Activated CD4-positive, CD25-positive, alpha-beta regulatory T cell treated with anti-CD3 and anti-CD28 coated beads, Interleukin-2, amount 50 U/mL, for 72 hours (primary cell): ENCODE data around the gene GRIP2.

ENCODE experiments used
- DNase-seq: peaks from one replicate; pipeline ENCODE4 v3.0.0; 2021

The GRIP2 gene

DNA sequence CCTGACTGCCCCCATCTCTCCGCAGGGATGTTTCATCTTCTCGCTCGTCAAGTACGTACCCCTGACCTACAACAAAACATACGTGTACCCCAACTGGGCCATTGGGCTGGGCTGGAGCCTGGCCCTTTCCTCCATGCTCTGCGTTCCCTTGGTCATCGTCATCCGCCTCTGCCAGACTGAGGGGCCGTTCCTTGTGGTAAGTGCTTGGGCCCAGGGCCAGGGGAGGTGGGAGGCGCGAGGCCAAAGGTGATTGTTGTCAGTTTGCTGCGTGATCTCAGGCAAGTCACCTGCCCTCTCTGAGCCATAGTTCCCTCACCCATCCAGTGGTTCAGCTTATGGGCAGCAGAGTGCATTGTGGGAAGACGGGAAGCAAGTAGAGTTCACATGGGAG is 58.5 kb downstream of the GRIP2 start:
- DNase-seq = no peak

DNA sequence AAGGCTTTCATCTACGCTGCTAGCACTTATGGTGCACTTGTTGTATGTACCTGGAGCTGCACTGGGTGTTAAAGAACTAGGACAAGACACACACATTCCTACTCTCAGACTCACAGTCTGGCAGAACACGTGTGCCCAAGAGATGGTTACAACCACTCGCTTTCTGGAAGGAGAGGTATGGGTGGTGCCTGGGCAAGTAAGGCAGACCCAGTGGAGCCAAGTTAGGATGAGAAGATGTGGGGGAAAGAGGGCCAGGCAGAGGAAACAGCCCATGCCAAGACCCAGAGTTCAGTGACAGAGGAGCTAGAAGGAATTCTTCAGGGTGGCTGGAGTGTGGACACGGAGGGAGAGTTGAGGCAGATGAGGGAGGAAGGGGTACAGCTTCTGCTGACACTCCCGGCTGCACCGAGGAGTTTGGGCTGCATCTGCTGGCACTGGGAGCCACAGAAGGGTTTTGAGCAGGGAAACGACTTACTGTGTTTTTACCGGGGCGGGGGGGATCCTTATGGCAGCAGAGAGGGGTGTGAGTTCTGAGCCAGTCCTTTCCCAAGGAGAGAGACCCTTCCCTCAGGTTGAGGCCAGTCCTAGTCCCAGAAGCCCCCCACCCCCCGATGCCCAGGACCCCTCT is 59.0 kb downstream of the GRIP2 start:
- no peak for DNase-seq

DNA sequence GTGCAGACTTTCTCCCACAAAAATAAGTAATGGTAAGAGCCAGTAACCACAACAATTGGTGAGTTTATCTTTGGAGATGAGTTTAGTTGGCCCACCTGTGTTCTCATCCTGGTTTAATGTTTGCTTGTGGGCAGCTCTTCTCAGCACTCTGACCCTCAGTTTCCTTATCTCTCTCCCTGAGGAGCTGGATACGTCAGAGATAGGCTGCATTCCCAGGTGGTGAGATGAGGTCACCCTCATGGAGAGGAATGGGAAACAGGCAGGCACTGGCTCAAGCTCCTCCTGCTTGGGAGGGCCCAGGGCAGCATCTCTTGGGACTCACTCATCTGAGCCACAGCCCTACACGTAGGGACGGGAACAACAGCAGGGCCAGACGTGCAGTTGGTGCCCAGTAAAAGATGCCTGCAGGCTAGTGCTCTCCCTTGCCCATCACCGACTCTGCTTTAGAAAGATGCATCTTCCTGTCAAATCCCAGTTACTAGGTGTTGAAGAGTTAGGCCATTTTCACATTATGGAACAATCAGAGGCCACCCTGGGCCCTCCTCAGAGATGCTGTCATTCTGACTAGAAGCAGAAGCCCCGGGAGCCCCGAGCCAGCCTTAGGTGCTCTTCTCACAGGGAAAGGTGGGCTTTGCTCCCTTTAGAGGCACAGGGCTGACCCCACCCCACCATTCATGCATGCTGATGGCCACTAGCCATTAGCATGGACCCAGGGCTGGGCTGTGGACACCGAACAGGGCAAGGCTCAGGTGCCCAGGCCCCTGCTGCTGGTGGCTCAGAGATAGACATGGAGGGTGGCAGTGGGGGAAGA is 59.7 kb downstream of the GRIP2 start:
- DNase-seq = no peak

DNA sequence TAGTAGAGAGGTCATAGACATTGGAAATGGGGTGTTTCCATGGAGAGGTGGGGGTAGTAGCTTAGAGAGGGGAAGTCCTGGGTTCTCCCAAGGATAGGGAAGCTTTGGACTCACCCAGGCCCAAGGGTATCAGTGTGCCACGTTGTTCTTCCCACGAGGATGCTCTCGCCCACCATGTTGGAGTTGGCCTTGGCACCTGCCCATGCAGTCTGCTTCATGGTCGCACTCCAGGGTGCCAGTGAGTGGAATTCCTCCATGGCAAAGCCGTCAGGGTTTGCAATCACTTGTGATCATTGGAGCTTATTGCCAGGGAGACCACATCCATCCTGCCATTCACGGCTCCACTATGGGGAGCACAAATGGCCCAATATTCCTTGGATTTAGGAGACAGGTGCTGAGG is 60.6 kb downstream of the GRIP2 start:
- DNase-seq = no peak

DNA sequence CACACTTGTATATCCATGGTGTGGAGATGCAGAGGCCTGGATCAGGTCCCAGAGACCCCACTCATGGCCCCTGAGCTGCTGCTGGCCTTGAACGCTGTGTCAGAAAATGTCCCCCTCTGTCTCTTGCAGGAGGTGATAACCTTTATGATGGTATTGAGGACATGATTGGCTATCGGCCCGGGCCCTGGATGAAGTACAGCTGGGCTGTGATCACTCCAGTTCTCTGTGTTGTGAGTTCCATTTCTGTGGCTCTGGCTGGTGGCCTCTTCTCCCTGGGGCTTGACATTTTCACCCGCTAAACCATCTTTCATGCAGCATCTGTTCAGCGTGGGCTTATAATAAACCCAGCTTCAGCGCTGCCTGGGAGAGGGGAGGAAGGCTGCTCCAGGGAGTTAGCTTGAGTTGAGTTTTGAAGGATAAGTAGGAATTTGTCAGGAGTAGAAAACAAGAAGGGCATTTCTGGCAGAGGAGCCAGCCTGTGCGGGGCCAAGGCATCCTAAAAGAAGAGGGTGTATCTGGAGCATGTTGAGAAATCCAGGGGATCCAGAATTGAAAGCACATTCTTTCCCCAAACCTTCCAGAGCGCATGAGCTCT is 61.1 kb downstream of the GRIP2 start:
- no peak for DNase-seq

DNA sequence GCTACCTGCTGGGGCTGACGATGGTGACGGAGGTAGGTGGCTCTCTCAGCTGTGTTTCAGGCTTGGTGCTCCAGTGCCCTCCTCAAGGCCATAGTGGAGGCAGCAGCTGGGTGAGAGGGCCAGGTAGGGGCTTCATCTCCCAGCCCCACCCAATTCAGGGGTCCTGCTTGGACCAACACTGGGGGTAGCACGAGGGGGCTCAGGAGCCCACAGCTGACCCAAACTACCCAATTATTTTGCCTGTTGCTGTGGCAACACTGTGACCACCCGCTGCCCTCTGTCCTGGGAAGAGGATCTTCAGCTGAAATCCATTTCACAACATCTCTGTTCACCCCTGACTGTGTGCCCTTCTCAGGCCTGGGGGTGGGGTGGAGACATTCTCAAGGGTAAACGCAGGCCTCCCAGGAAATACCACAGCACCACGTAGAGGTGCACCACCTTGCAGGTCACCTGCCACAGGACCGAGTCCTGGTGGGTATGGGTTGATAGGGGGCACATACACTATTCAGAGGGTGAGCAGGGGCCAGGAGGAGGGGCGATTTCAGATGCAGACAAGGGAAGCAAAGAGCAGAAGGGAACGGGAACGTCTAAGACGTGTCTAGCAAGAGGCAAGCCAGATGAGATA is 62.7 kb downstream of the GRIP2 start:
- no peak for DNase-seq

DNA sequence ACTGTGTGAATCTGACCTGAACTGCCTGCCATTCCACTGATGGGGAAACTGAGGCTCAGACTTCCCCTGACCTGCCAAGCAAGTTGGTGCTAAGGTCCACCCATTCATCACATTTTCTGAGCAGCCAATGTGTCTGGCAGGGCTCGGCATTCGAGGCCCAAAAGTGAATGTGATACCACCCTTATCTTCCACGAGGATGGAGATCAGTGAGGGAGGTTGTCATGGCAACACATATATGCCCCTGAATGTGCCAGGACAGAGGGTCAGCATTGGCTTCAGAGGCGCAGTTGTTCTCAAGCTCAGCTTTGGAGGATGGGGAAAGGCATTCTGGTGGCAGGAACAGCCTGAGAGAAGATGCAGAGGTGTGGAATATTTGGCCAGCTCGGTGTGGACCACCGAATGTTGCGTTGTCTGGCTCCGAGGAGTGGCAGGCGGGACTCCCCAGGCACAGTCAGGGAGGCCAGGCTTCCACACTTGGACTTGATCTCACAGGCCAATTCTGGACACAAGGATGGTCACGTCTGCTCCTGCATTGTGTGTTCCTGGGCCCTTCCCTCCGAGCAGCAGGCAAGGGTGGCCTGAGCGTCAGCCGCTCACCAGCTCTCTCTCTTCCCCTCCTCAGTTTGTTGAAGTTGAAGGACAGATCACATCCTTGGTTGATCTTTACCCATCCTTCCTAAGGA is 63.4 kb downstream of the GRIP2 start:
- DNase-seq = no peak

DNA sequence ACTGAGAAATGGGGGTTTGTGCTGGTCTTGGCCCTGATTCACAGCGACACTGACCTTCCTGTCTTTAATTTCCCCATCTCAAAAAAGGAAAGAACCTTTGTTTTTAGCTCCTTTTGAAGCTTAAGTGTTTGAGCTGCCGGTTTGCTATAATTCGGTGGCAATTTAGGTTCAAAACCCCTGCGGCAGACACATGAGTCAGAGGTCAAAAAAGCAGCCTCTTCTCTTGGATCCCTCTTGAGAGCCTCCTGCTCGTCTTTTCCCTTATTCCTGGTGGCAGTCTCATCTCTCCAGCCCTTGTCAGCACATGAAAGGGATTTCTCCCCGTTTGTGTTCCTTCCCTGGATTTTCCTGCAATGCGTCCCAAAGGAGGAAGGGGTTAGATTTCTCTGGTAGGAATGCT is 64.5 kb downstream of the GRIP2 start:
- DNase-seq = no peak

DNA sequence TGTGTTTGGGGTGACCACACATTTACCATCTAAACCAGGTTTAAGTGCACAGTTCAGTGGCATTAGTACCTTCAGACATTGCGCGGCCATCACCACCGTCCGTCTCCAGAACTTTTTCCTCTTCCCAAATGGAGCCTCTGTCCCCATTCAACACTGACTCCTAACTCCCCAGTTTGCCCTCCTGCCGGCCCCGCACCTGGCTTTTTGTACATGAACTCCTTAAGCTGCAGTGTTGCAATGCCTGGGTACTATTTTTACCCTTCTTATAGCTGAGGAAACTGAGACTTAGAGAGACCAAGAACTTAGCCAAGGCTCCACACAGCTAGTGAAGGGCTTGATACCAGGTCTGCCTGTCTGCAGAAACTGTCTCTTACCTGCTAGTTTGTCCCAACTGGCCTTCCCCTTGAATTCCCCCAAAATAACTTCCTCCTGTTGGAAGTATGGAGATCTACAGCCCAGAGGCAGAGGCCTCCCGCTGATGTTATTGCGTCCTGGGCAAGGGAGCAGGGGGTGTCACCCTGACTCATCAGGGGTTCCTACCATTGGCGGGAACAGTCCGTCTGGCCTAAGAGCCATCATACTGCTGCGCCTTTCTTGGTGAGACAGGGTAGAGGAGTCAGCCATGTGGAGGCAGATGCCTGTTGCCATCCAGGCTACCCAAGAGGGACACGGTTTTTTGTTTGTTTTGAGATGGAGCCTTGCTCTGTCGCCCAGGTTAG is 65.6 kb downstream of the GRIP2 start:
- DNase-seq = no peak

DNA sequence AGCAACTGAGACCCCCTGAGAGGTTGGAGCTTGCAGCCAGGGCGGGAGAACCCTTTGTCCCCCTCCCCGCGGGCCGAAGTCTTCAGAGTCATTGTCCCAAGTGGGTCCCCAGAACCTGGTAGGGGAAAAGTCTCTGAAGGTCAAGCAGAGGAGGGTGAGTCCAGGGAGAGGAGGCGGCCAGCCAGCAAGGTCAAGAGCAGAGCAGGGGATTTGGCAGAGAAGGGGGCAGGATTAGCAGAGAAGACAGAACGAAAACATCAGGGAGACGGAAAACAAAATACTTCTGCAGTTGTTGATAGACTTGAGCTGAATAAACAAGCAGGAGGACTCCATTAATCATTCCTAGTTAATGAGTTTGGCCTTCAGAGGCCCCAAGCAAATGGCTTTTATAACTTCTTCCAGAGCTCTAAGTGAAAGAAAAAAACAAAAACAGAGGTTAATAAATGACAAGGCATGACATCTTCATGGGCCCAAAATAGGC is 66.7 kb downstream of the GRIP2 start:
- DNase-seq = no peak

DNA sequence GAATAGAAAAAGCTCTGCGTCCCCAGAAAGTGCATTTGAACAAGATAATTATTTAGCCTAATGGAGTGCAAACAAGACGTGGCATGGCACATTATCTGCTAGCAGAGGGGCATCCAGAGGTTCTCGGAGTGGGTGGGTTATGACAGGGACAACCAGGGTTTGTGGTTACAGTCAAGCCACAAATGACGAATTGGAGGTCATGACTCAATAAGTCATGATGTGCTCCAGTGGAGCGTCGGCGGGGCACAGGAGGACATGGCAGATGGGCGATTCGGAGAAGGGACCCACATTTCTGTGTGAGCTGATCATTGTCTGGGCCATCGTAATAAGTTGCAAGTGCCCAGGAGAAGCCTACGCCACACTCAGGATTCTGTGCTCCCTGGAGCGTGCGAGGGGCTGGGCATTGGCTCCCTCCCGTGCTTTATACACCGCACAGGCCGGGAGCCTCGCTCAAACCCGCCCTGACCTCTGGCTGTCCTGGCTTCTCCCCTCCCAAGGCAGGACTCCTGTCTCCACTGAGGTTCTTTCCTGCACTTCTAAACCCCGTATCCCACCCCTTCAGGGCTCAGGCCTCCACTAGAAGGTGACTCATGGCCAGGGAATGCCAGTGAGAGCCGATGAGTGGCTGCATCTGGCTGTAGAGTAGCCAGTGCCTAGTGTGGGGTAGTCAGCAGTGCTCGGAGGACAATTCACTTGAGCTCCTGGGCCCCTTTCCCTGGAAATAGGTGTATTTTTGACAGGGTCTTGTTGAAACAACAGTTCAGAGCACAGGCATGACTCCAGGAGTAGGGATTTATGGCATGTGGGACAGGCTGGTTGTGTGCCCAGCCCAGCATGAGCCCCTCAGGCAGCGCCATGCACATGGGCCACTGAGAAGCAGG is 67.4 kb downstream of the GRIP2 start:
- no peak for DNase-seq

DNA sequence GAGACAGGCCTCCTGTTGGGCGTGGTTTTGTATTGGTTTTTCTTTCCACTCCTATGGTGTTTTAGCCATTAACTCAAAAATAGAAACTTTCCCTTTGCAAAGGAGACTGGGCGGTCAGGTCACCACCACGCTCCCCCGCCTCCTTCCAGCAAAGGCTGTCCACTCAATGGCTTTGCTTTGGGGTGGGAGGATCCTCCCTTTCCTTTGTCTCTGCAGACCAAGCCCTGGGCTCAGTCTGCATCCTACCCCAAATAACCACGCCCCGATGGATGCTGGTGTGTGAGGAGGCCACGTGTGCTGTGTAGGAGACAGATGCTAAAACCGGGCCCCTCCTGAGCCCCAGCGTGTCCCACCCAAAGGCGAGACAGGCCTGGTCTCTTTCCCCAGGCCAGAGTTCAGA is 68.5 kb downstream of the GRIP2 start:
- DNase-seq = no peak

DNA sequence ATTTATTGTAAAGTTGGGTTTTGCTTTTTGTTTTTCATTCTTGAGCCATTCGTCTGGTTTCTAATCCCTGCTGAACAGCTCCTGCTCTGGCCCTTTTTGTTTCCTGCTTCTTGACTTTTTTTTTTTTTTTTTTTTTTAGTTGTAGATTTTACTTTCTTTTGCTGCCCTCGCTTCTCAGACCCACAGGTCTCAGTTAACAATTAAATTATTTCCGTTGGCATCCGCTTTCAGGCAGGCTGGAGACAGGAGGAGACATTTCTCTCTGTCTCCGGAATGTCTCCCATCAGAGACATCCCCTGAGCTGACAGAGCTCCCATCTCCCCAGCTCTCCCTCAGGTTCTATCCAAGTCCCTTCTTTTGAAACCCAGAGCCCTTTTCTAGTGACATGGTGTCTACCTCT is 69.1 kb downstream of the GRIP2 start:
- no peak for DNase-seq

DNA sequence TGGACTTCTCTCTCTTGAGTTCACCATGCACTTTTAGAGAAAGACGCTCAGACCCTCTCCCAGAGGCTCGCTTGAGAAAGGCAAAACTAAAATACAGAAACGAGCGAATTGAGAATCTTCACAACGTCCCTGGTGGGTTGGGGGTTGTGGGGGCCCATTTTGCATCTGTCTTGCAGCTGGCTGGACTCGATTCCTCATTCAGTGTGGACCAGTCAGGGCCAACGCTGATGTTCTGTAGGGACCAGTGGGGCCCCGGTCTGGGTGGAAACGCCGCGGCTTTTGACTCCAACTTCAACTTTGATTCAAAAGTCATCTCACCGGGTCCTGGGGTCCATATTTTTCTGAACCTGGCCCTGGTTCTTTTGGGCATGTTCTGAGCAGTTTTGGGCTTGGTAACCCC is 69.7 kb downstream of the GRIP2 start:
- no peak for DNase-seq

DNA sequence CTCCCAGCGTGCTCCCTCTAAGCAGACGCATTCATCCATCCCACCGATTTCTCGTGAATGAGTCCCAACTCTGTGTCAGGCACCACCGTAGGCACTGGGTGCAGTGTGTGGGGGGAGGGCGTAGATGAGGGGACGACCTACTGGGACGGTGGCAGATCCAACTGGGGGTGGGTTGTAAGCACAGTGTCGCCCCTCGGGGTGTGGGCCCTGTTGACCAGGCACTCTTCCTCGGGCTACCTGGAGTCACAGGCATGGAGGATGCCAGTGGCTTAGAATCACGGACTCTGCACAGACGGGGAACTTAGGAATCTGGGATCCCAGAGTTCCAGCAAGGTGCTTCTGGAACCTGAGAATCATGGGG is 71.5 kb downstream of the GRIP2 start:
- no peak for DNase-seq

DNA sequence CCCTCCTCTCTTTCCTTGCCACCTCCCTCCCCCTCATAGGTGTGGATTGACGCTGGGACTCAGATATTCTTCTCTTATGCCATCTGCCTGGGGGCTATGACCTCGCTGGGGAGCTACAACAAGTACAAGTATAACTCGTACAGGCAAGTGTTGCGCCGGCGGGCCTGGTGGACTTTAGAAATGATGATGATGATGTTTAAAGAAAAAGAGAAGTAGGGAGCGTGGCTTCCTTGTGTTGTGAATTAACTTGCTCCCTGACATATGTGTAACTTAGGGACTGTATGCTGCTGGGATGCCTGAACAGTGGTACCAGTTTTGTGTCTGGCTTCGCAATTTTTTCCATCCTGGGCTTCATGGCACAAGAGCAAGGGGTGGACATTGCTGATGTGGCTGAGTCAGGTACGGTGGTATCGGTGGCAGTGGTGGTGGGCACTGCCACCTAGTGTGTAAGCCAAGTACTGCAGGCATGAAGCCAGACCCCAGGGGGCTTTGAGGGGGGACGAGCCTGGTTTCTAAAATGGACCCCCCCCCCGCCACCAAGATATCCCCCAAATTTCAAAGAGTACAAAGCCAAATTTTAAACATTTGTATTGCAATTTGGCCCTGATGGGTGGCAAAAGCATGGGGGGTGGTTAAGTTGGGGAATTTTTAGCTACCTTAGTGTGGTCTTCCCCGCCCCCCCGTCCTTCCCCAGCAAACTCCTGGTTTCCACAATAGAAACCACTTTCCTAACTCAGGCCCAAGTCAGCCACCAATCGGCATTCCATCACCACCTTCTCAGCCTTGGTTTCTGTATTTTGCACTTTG is 72.1 kb downstream of the GRIP2 start:
- no peak for DNase-seq

DNA sequence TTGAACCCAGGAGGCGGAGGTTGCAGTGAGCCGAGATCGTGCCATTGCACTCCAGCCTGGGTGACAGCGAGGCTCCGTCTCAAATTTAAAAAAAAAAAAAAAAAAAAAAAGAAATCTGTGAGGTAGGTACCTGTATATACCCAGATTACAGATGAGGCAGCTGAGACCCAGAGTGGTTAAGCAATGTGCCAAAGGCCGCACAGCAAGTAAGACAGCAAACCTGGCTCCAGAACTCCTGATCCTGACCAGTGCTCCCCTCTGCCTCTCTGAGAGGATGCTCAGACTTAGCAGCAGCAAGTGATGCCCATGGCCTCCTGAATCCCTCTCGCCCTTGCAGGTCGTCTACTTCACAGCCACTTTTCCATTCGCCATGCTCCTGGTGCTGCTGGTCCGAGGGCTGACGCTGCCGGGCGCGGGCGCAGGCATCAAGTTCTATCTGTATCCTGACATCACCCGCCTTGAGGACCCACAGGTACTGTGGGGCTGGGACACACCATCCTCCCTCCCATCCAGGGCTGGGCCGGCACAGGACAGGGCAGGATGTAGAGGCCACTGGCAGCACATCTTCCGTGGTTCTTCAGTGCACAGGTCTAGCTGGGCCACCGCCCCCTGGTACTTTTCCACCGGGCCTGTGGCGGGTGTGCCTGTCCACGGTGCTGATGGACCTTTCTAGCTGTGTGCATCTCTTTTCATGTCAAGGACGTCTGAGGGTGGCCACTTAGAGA is 73.8 kb downstream of the GRIP2 start:
- DNase-seq = no peak

DNA sequence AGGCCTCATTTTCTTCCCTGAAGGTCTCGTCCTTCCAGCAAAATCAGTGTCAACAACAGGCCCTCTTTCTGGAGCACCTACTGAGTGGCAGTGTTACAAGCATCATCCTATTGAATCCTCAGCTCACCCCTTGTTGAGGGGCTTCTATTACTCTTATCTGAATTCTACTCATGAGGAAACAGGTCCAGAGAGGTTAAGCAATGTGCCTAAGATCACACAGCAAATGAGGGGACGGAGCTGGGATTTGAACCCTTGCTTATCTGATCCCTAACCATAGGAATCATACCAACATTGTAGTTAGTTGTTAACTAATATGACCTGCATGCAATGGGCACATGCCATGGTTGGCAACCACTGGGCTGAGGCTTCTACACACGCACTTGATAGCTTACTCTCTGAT is 74.7 kb downstream of the GRIP2 start:
- DNase-seq = no peak

DNA sequence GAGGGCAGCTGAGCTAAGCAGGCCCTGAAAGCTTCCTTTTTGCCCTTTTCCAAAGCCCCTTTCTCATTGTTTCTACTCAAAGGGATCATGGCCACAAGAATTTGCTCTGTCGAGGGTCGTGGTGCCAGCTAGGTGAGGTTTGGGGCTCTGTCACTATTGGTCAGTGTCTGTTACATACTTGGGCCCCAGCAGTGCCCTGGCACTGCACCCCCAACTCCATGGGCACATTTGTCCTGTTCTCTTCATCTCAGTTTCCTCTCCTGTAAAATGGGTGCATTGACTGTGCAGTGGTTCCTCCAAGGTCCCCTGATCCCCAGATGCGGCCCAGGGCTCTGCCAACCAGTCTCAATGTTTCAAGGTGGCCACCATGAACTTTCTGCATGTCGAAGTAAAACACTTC is 75.6 kb downstream of the GRIP2 start:
- no peak for DNase-seq

DNA sequence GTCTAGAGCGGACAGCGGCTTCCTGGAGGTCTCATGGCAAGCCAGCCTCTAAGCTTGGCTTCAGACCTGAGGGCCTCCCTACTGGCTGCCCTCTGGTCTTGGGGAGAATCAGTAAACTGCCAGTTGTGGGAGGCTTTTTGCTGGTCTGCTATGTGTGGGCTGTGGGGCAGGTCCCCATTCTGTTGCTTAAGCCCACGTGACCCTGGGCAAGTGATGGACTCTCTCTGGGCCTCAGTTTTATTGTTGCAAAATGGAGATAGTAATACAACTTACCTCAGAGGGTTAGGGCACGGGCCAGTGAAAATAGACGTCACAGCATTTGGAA is 76.0 kb downstream of the GRIP2 start:
- DNase-seq = no peak
